ENCODE measurements around the gene ZMYM3. TPM values are rescaled to one million over a fixed set of nuclear protein-coding genes. Genes with fewer than 3 reads are reported as not detected.

ZMYM3 gene
- total RNA-seq, 2 donors from 2014 or later = 16.6 to 17.4 TPM

DNA sequence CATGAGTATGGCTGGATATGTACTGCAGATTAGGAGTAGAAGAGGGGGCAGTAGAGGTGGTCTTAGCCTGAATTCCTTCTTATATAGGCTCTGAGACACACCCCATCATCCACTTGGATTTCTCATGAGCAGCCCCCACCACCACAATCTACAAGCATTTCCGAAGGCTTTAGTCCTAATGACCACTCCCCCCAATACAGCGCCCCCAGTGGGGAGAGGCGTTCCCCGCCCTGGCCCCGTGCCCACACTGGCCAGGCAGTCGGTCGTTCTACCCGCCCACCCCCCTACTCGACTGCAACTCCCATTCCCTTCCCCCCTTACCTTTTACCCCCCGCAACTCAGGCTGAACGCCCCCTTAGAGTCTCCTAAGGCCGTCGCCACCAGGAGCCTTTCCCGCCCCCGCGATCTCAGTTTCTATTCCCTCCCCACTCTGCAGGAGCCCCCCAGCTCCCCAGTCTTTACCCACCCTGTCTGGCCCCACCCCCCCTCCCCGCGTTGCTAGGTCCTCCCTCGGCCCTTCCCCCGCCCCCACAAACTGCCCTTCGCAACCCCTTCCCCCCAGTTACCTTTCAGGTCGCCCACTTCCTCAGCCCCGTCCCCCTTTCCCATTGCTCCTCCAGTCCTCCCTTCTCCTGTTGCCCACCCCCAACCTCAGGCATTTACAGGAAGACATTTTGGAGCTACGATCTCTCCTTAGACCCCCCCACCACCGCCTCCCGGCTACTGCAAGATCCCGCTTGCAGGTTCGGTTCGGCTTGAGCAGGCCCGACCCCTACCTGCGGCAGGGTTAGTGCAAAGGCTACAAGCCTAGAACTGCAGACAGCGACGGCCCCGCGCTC, 468 bp downstream of the ZMYM3 start:
- peak overlapping the region; percentile 35 to 73 for H3K9ac ChIP-seq (ENCODE audit: low read depth in 2 of 2, low read length in 2 of 2)
- no peaks in the 10 kb centered on the region for H3K27me3 ChIP-seq
- H3K27ac ChIP-seq = peak overlapping the region; percentile 16
- no peaks in the 10 kb centered on the region for H3K36me3 ChIP-seq
- H3K9me3 ChIP-seq = no peaks in the 10 kb centered on the region
- TF ChIP-seq, protein P1, sequence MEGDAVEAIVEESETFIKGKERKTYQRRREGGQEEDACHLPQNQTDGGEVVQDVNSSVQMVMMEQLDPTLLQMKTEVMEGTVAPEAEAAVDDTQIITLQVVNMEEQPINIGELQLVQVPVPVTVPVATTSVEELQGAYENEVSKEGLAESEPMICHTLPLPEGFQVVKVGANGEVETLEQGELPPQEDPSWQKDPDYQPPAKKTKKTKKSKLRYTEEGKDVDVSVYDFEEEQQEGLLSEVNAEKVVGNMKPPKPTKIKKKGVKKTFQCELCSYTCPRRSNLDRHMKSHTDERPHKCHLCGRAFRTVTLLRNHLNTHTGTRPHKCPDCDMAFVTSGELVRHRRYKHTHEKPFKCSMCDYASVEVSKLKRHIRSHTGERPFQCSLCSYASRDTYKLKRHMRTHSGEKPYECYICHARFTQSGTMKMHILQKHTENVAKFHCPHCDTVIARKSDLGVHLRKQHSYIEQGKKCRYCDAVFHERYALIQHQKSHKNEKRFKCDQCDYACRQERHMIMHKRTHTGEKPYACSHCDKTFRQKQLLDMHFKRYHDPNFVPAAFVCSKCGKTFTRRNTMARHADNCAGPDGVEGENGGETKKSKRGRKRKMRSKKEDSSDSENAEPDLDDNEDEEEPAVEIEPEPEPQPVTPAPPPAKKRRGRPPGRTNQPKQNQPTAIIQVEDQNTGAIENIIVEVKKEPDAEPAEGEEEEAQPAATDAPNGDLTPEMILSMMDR (IDR thresholded peaks at IDR 0.05) = peak; percentile 13
- peak overlapping the region; percentile 56 for H3K4me3 ChIP-seq
- peak; percentile 44 for DNase-seq
- intact Hi-C loops (cut with DNase I) = loop anchor here (10.0 kb wide), 1 partner anchor 69 kb away; no protein-coding TSS in a partner anchor
- H3K4me1 ChIP-seq = no peaks in the 10 kb centered on the region

- no peak overlapping the region for H3K9ac ChIP-seq (ENCODE audit: low read depth in 2 of 2, low read length in 2 of 2)
- no peak overlapping the region for H3K4me3 ChIP-seq
- intact Hi-C loops (cut with DNase I) = loop anchor here (10.0 kb wide), 1 partner anchor 67 kb away; no protein-coding TSS in a partner anchor
- no peaks in the 10 kb centered on the region for H3K9me3 ChIP-seq
- no peaks in the 10 kb centered on the region for H3K27me3 ChIP-seq
- no peak for DNase-seq
- TF ChIP-seq, protein P1 (IDR thresholded peaks at IDR 0.05) = no peak
- H3K36me3 ChIP-seq = no peaks in the 10 kb centered on the region
- no peak overlapping the region for H3K27ac ChIP-seq
- H3K4me1 ChIP-seq = no peaks in the 10 kb centered on the region
Observed at GRCh38 chrX:71252221-71252620, 1.7 kb downstream of the ZMYM3 start.

DNA sequence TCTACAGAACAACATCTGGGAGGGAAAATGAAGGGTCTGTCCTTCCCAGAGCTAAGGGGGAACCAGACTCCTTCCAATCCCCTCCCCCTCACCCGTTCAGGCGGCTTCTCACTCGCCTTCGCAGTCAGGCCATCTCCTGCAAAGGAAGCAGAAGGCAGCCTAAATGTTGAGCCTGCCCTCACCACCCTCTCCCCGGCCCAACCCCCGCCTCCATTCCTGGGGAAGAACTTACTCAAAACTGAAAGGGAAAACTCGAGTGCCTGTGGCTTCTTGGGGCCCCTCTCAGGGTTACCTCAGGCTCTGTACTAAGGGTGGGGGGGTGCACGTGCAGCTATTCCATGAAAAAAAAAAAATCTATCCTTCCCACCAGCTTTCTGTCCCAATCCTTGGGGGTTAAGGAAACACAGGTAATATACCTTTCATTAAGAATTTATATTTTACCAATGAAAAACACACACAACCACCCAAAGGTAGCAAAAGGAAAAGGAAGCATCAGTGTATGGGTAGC, 2.4 kb downstream of the ZMYM3 start:
- Histone ChIP-seq H3K27me3 (no peaks in the 10 kb centered on the region), H3K9ac (ENCODE audit: low read depth in 2 of 2, low read length in 2 of 2) (no peak overlapping the region), H3K4me1 (no peaks in the 10 kb centered on the region), H3K36me3 (no peaks in the 10 kb centered on the region), H3K4me3 (no peak overlapping the region), H3K27ac (no peak overlapping the region), H3K9me3 (no peaks in the 10 kb centered on the region)
- intact Hi-C loops (cut with DNase I) = loop anchor here (10.0 kb wide), 1 partner anchor 67 kb away; no protein-coding TSS in a partner anchor
- TF ChIP-seq, protein P1 (IDR thresholded peaks at IDR 0.05) = no peak
- no peak for DNase-seq

- Histone ChIP-seq H3K9me3 (no peaks in the 10 kb centered on the region), H3K27me3 (no peaks in the 10 kb centered on the region), H3K9ac (ENCODE audit: low read depth in 2 of 2, low read length in 2 of 2) (no peak overlapping the region), H3K4me1 (no peaks in the 10 kb centered on the region), H3K27ac (no peak overlapping the region), H3K36me3 (no peaks in the 10 kb centered on the region), H3K4me3 (no peak overlapping the region)
- intact Hi-C loops (cut with DNase I) = loop anchor here (10.0 kb wide), 1 partner anchor 66 kb away; no protein-coding TSS in a partner anchor
- TF ChIP-seq, protein P1 (IDR thresholded peaks at IDR 0.05) = no peak
- no peak for DNase-seq
Observed at GRCh38 chrX:71250841-71251240, 3.1 kb downstream of the ZMYM3 start.

GRCh38 chrX:71245159-71245558, 8.8 kb downstream of the ZMYM3 start:
- Histone ChIP-seq H3K4me3 (no peak overlapping the region), H3K27ac (no peak overlapping the region), H3K9me3 (no peaks in the 10 kb centered on the region), H3K4me1 (no peaks in the 10 kb centered on the region), H3K9ac (ENCODE audit: low read depth in 2 of 2, low read length in 2 of 2) (no peak overlapping the region), H3K27me3 (no peaks in the 10 kb centered on the region), H3K36me3 (no peaks in the 10 kb centered on the region)
- intact Hi-C loops (cut with DNase I) = no loop called here
- TF ChIP-seq, protein P1 (IDR thresholded peaks at IDR 0.05) = no peak
- DNase-seq = no peak

Measured in colonic mucosa (tissue), 4 donors.